Measurements from ENCODE around the gene EFNA1. TPM values are rescaled to one million over a fixed set of nuclear protein-coding genes. Genes with fewer than 3 reads are reported as not detected.

Gene EFNA1
- total and polyA plus RNA-seq, 2 of the 8 experiments (the other 6 are each of a cell fraction or from before 2014, with no cell fraction given), result 4.9 to 14.6 TPM

DNA sequence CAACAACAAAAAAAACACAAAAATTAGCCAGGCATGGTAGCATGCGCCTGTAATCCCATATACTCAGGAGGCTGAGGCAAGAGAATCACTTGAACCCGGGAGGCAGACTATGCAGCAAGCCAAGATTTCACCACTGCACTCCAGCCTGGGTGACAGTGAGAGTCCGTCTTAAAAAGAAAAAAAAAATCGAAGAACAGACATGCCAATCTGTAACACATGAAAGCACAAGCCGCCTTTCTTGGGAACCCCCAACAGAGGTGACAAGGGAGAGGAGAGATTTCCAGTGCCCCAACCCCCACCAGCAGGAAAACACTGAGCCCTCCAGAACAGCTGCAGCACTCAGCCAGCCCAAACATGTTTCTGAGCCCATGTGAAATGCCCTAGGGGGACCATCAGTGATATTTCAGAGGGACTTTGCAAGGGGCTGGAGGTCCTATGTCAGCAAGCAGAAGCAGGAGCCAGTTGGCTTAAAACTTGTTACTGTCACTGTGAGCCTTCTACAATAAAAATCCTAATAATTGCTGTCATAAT lies 14.2 kb upstream of the EFNA1 start:
- H3K9ac ChIP-seq (replicated peaks in 1 of 4; ENCODE audit: extremely low read depth in 1 of 4, low read depth in 3 of 4, low read length in 3 of 4), result no peak overlapping the region
- H2AFZ ChIP-seq (ENCODE audit: low read length), result no peak overlapping the region
- no peak overlapping the region for H3K14ac ChIP-seq (ENCODE audit: insufficient read length)
- H3K9me3 ChIP-seq (ENCODE audit: insufficient read depth in 2 of 2, low read depth in 1 of 2, low read length in 1 of 2), result no peaks in the 10 kb centered on the region
- H3K4me1 ChIP-seq (replicated peaks in 1 of 4; ENCODE audit: control insufficient read depth in 3 of 4, insufficient read depth in 4 of 4, low read length in 3 of 4), result peaks cover 0 to 3% (median 0%) of the 10 kb centered on the region in 4 experiments; a peak in 2 of 7 replicates
- no peak overlapping the region for H3K4me2 ChIP-seq (ENCODE audit: insufficient read depth in 1 of 2, low read depth in 2 of 2, low read length in 2 of 2)
- no peak overlapping the region for H3K4ac ChIP-seq (replicated peaks; ENCODE audit: insufficient read length, low read depth, low read length)
- no peak overlapping the region for H2BK120ac ChIP-seq (replicated peaks; ENCODE audit: low read depth, low read length)
- H3K36me3 ChIP-seq (ENCODE audit: control insufficient read depth in 2 of 4, insufficient read depth in 4 of 4, low read length in 3 of 4), result no peaks in the 10 kb centered on the region
- ChIA-PET CTCF (ENCODE audit: partially characterized antibody) (interaction anchor here (0.6 to 2.1 kb wide), 4 partner anchors 13 to 53 kb away, joined by 3 to 8 read pairs (median 3); no protein-coding TSS in a partner anchor), POLR2A (ENCODE audit: partially characterized antibody) (interaction anchor here (1.2 to 1.5 kb wide), 2 partner anchors 22 to 59 kb away, joined by 3 to 4 read pairs; partner anchors contain the start of gene KRTCAP2)
- 70% methylated on average over 5 of the region's 5 CpGs; no CpG with 5 or more reads in 1 of the 2 experiments for WGBS, 2 experiments (ENCODE audit: extremely low coverage in 1 of 2, insufficient coverage in 1 of 2, insufficient read length in 1 of 2, insufficient replicate concordance in 2 of 2, low coverage in 1 of 2, low lambda C conversion rate in 2 of 2, missing lambda C conversion rate in 1 of 2)
- H3K18ac ChIP-seq (ENCODE audit: extremely low read depth, low read length), result no peak overlapping the region
- no peak overlapping the region for H2BK5ac ChIP-seq (ENCODE audit: low read depth, low read length)
- no peaks in the 10 kb centered on the region for H3K23me2 ChIP-seq (ENCODE audit: low read depth, low read length)
- no peak overlapping the region for H3K56ac ChIP-seq (replicated peaks; ENCODE audit: insufficient read length, low read depth, low read length)
- no peak overlapping the region for H2BK12ac ChIP-seq (ENCODE audit: low read depth, low read length)
- no peak overlapping the region for H2AK5ac ChIP-seq (ENCODE audit: low read depth, low read length)
- DNase-seq (ENCODE audit: low read depth in 1 of 2, low spot score in 2 of 2) (no peak), FAIRE-seq (no peak)
- H3K23ac ChIP-seq (ENCODE audit: insufficient read length), result no peak overlapping the region
- H3K4me3 ChIP-seq (ENCODE audit: extremely low read depth in 1 of 4, insufficient read depth in 2 of 4, low read depth in 3 of 4, low read length in 4 of 4), result no peak overlapping the region
- no peak overlapping the region for H2BK15ac ChIP-seq (ENCODE audit: low read length)
- no peaks in the 10 kb centered on the region for H3K79me1 ChIP-seq (ENCODE audit: low read depth, low read length)
- H3K79me2 ChIP-seq (ENCODE audit: control insufficient read depth in 1 of 2, insufficient read depth in 2 of 2, low read length in 2 of 2), result no peaks in the 10 kb centered on the region
- no peak overlapping the region for H4K5ac ChIP-seq (ENCODE audit: insufficient read length, low read depth, low read length)
- H4K8ac ChIP-seq (ENCODE audit: extremely low read depth, insufficient read depth, low read length), result no peak overlapping the region
- H4K20me1 ChIP-seq (replicated peaks in 1 of 2; ENCODE audit: control insufficient read depth in 1 of 2, insufficient read depth in 2 of 2, low read length in 2 of 2), result no peaks in the 10 kb centered on the region
- H3K27me3 ChIP-seq (replicated peaks in 1 of 4; ENCODE audit: control insufficient read depth in 3 of 4, extremely low read depth in 1 of 4, insufficient read depth in 3 of 4, low read length in 3 of 4), result no peaks in the 10 kb centered on the region
- no peak overlapping the region for H2BK20ac ChIP-seq (ENCODE audit: low read length)
- no peak overlapping the region for H3K27ac ChIP-seq (ENCODE audit: low read depth, low read length)
- no peak overlapping the region for H4K91ac ChIP-seq (replicated peaks; ENCODE audit: insufficient read length, low read length)
- no peak for TF ChIP-seq FOSL1 (IDR thresholded peaks at IDR 0.05; ENCODE audit: insufficient read depth, low read depth, low read length)
- no peak for TF ChIP-seq JUND (IDR thresholded peaks at IDR 0.05; ENCODE audit: low read length)
- no peak for TF ChIP-seq POLR2AphosphoS5 (IDR thresholded peaks at IDR 0.05; ENCODE audit: low read depth, low read length)
- TF ChIP-seq SP4 (IDR thresholded peaks at IDR 0.05; ENCODE audit: low read length), result no peak
- no peak for TF ChIP-seq SRF (IDR thresholded peaks at IDR 0.05; ENCODE audit: low read depth, low read length)
- TF ChIP-seq SP1 (IDR thresholded peaks at IDR 0.05; ENCODE audit: low read depth, low read length), result no peak
- TF ChIP-seq HDAC6 (IDR thresholded peaks at IDR 0.05; ENCODE audit: low read depth, low read length), result no peak
- no peak for TF ChIP-seq TCF12 (IDR thresholded peaks at IDR 0.05; ENCODE audit: low read depth, low read length)
- TF ChIP-seq TBP (IDR thresholded peaks at IDR 0.05; ENCODE audit: low read depth, low read length), result no peak
- no peak for TF ChIP-seq KDM4A (IDR thresholded peaks at IDR 0.05; ENCODE audit: low read depth, low read length, severe bottlenecking)
- TF ChIP-seq, protein P1, sequence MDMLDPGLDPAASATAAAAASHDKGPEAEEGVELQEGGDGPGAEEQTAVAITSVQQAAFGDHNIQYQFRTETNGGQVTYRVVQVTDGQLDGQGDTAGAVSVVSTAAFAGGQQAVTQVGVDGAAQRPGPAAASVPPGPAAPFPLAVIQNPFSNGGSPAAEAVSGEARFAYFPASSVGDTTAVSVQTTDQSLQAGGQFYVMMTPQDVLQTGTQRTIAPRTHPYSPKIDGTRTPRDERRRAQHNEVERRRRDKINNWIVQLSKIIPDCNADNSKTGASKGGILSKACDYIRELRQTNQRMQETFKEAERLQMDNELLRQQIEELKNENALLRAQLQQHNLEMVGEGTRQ (IDR thresholded peaks at IDR 0.05; ENCODE audit: low read length), result no peak
- TF ChIP-seq GTF2F1 (IDR thresholded peaks at IDR 0.05; ENCODE audit: borderline replicate concordance, low read depth, low read length), result no peak
- TF ChIP-seq, protein P2, sequence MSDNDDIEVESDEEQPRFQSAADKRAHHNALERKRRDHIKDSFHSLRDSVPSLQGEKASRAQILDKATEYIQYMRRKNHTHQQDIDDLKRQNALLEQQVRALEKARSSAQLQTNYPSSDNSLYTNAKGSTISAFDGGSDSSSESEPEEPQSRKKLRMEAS (IDR thresholded peaks at IDR 0.05), result no peak
- TF ChIP-seq SIRT6 (IDR thresholded peaks at IDR 0.05; ENCODE audit: low read length), result no peak

Data from H1 (cell line).